Esophagus muscularis mucosa (tissue), 4 donors: ENCODE measurements around the gene ACTL8. TPM values are rescaled to one million over a fixed set of nuclear protein-coding genes. Genes with fewer than 3 reads are reported as not detected.

Experiments used
- DNase-seq: peaks from one replicate; pipeline ENCODE4 v3.0.0-alpha.2; 2017; ENCODE audit errors: extremely low spot score
- H3K27ac ChIP-seq, 4 donors: fragments of 200-600 bp; sonication (generic); replicated peaks in 1 of 4; 1 replicate in 3 of 4; 2 replicates in 1 of 4; pipeline ENCODE4 v1.5.1; 2016 to 2019; ENCODE audit warnings: mild to moderate bottlenecking in 1 of 4
- H3K27me3 ChIP-seq, 4 donors: fragments of 200-600 bp; sonication (generic); one replicate each; pipeline versions ENCODE4 v1.5.1 to v1.6.0; 2016 to 2019
- H3K36me3 ChIP-seq, 4 donors: fragments of 200-600 bp; sonication (generic); one replicate each; pipeline ENCODE4 v1.5.1; 2016 to 2019
- H3K4me1 ChIP-seq, 4 donors: fragments of 200-600 bp; sonication (generic); one replicate each; pipeline ENCODE4 v1.5.1; 2016 to 2019
- H3K4me3 ChIP-seq, 4 donors: fragments of 200-600 bp; sonication (generic); 1 replicate in 2 of 4; 2 replicates in 2 of 4; pipeline ENCODE4 v1.5.1; 2016 to 2019; ENCODE audit warnings: mild to moderate bottlenecking in 4 of 4, moderate library complexity in 1 of 4
- H3K9me3 ChIP-seq, 4 donors: fragments of 200-600 bp; sonication (generic); 1 replicate in 3 of 4; 2 replicates in 1 of 4; pipeline ENCODE4 v1.5.1; 2016 to 2019
- CTCF ChIP-seq, 3 experiments: fragments of 200-600 bp in 2 of 3; fragments of 450-650 bp in 1 of 3; sonication (generic) in 2 of 3; IDR thresholded peaks; one replicate each; pipeline ENCODE4 v1.5.1; 2017 to 2019; ENCODE audit warnings: antibody characterized with exemption in 3 of 3, mild to moderate bottlenecking in 2 of 3, moderate library complexity in 1 of 3
- EP300 ChIP-seq: sonication (generic); formaldehyde crosslinking; IDR thresholded peaks from one replicate; pipeline ENCODE4 v1.6.1; 2017; ENCODE audit warnings: antibody characterized with exemption
- POLR2A ChIP-seq: fragments of 450-650 bp; IDR thresholded peaks from one replicate; pipeline ENCODE4 v1.6.1; 2017; ENCODE audit warnings: antibody characterized with exemption, moderate library complexity, mild to moderate bottlenecking, low read depth
- POLR2AphosphoS5 ChIP-seq, 2 donors: sonication (generic); formaldehyde crosslinking; IDR thresholded peaks; one replicate each; pipeline ENCODE4 v1.6.1; 2017; ENCODE audit warnings: antibody characterized with exemption in 2 of 2
- WGBS: methylation state at CpG from one replicate; pipeline ENCODE4 v1.1.5; 2018; 5-methylcytosine and 5-hydroxymethylcytosine counted together
- intact Hi-C: fragments of 100-400 bp; cut with DNase I; formaldehyde crosslinking; loops from one replicate; pipeline ENCODE4 v1.15.1; 2023
- total RNA-seq, 4 donors: library from RNA; depleted of rRNA; stranded (reverse); fragments of >200 nt; gene quantifications; one replicate each; pipeline versions ENCODE4 v1.1.0 to v1.2.1, GENCODE V29; 2016

Gene ACTL8
- total RNA-seq, 4 donors from 2014 or later = not detected

GRCh38 chr1:17723684-17724083 lies 31.4 kb upstream of the ACTL8 start:
- H3K36me3 ChIP-seq = no peaks in the 10 kb centered on the region
- 60% methylated on average over 6 of the region's 6 CpGs for WGBS
- no peak overlapping the region for H3K27ac ChIP-seq
- intact Hi-C loops = no loop called here
- H3K27me3 ChIP-seq = peaks cover 0 to 35% (median 0%) of the 10 kb centered on the region in 4 donors
- TF ChIP-seq POLR2AphosphoS5 (IDR thresholded peaks at IDR 0.05) = no peak
- no peak for TF ChIP-seq POLR2A
- DNase-seq = no peak
- no peaks in the 10 kb centered on the region for H3K4me1 ChIP-seq
- H3K9me3 ChIP-seq = no peaks in the 10 kb centered on the region
- H3K4me3 ChIP-seq = no peak overlapping the region

- H3K27me3 ChIP-seq = peaks cover 0 to 39% (median 0%) of the 10 kb centered on the region in 4 donors
- no peak overlapping the region for H3K27ac ChIP-seq
- no peaks in the 10 kb centered on the region for H3K36me3 ChIP-seq
- intact Hi-C loops = no loop called here
- WGBS = 82% methylated on average over 6 of the region's 6 CpGs
- no peaks in the 10 kb centered on the region for H3K4me1 ChIP-seq
- DNase-seq = no peak
- TF ChIP-seq POLR2A (no peak), EP300 (no peak), CTCF (IDR thresholded peaks at IDR 0.05) (no peak), POLR2AphosphoS5 (IDR thresholded peaks at IDR 0.05) (no peak)
- H3K4me3 ChIP-seq = no peak overlapping the region
- H3K9me3 ChIP-seq = no peaks in the 10 kb centered on the region
Observed at GRCh38 chr1:17724150-17724549, 31.0 kb upstream of the ACTL8 start.

GRCh38 chr1:17725084-17725719 lies 29.9 kb upstream of the ACTL8 start:
- peaks cover 0 to 50% (median 0%) of the 10 kb centered on the region in 4 donors for H3K27me3 ChIP-seq
- H3K36me3 ChIP-seq = no peaks in the 10 kb centered on the region
- no peak overlapping the region for H3K4me3 ChIP-seq
- DNase-seq = no peak
- TF ChIP-seq CTCF (IDR thresholded peaks at IDR 0.05) (no peak), EP300 (no peak), POLR2AphosphoS5 (IDR thresholded peaks at IDR 0.05) (no peak), POLR2A (no peak)
- 90% methylated on average over 8 of the region's 9 CpGs for WGBS
- H3K9me3 ChIP-seq = no peaks in the 10 kb centered on the region
- intact Hi-C loops = no loop called here
- no peak overlapping the region for H3K27ac ChIP-seq
- no peaks in the 10 kb centered on the region for H3K4me1 ChIP-seq

- no peak overlapping the region for H3K27ac ChIP-seq
- WGBS = 65% methylated on average over 7 of the region's 7 CpGs
- intact Hi-C loops = no loop called here
- peaks cover 0 to 52% (median 0%) of the 10 kb centered on the region in 4 donors for H3K27me3 ChIP-seq
- no peaks in the 10 kb centered on the region for H3K4me1 ChIP-seq
- no peaks in the 10 kb centered on the region for H3K36me3 ChIP-seq
- DNase-seq = no peak
- TF ChIP-seq EP300 = no peak
- TF ChIP-seq POLR2A = no peak
- no peak for TF ChIP-seq POLR2AphosphoS5 (IDR thresholded peaks at IDR 0.05)
- TF ChIP-seq CTCF (IDR thresholded peaks at IDR 0.05) = no peak
- H3K9me3 ChIP-seq = no peaks in the 10 kb centered on the region
- H3K4me3 ChIP-seq = no peak overlapping the region
Observed at GRCh38 chr1:17725811-17726582, 29.1 kb upstream of the ACTL8 start.

GRCh38 chr1:17728123-17728712 lies 26.9 kb upstream of the ACTL8 start:
- no peak overlapping the region for H3K4me3 ChIP-seq
- no peaks in the 10 kb centered on the region for H3K9me3 ChIP-seq
- no peaks in the 10 kb centered on the region for H3K4me1 ChIP-seq
- TF ChIP-seq EP300 (no peak), POLR2AphosphoS5 (IDR thresholded peaks at IDR 0.05) (no peak), POLR2A (no peak), CTCF (IDR thresholded peaks at IDR 0.05) (no peak)
- intact Hi-C loops = no loop called here
- WGBS = 93% methylated on average over 5 of the region's 6 CpGs
- peaks cover 0 to 48% (median 0%) of the 10 kb centered on the region in 4 donors for H3K27me3 ChIP-seq
- DNase-seq = no peak
- no peaks in the 10 kb centered on the region for H3K36me3 ChIP-seq
- H3K27ac ChIP-seq = no peak overlapping the region
